IMR-90 (cell line): ENCODE data around the gene NCOR1. TPM values are rescaled to one million over a fixed set of nuclear protein-coding genes. Genes with fewer than 3 reads are reported as not detected.

Experiments
- ATAC-seq: fragments of 200-7000 bp; cut with Tn5 transposase; 2 replicates; pipeline ENCODE4 v1.9.1; 2020; ENCODE audit warnings: low read depth, mild to moderate bottlenecking, moderate library complexity
- BruUV-seq: library from RNA; stranded (reverse); fragments of 400-500 nt; replicated peaks from 2 replicates; lab custom pipeline; 2021; lab: Mats Ljungman, UMichigan
- CTCF ChIA-PET: fragments of 300-600 bp; formaldehyde crosslinking; extraction: SDS; loops from one replicate; lab custom pipeline; 2021; ENCODE audit warnings: antibody characterized with exemption; lab: Yijun Ruan, JAX
- POLR2A ChIA-PET: fragments of 300-600 bp; sonication (Branson Sonifier 250); formaldehyde crosslinking; loops from one replicate; lab custom pipeline; 2022; ENCODE audit warnings: antibody characterized with exemption; ENCODE audit not compliant: unreplicated experiment; lab: Charles Lee
- DNase-seq: peaks from one replicate; pipeline ENCODE4 v3.0.0; 2013
- H2AFZ ChIP-seq: replicated peaks from 2 replicates; pipeline ENCODE3; 2013; ENCODE audit warnings: low read length, mild to moderate bottlenecking; ENCODE audit not compliant: poor library complexity
- H2AK5ac ChIP-seq: 2 replicates; pipeline ENCODE4 v1.6.1; 2013; ENCODE audit warnings: low read depth, low read length, inconsistent platforms
- H2AK9ac ChIP-seq: replicated peaks from 2 replicates; pipeline ENCODE3; 2013; ENCODE audit warnings: mild to moderate bottlenecking, low read depth, low read length, moderate library complexity; ENCODE audit not compliant: poor library complexity
- H2BK120ac ChIP-seq: 2 replicates; pipeline ENCODE4 v1.6.1; 2013; ENCODE audit warnings: low read depth, low read length, inconsistent platforms
- H2BK15ac ChIP-seq: 3 replicates; pipeline ENCODE4 v1.6.1; 2013; ENCODE audit warnings: low read depth, low read length, inconsistent platforms
- H2BK20ac ChIP-seq: 2 replicates; pipeline ENCODE4 v1.6.1; 2013; ENCODE audit warnings: low read depth, mild to moderate bottlenecking, inconsistent platforms, low read length, moderate library complexity
- H2BK5ac ChIP-seq: 2 replicates; pipeline ENCODE4 v1.6.1; 2013; ENCODE audit warnings: mild to moderate bottlenecking, low read depth, low read length, inconsistent platforms; ENCODE audit not compliant: poor library complexity, severe bottlenecking
- H3K14ac ChIP-seq: replicated peaks from 2 replicates; pipeline ENCODE4 v1.6.1; 2013; ENCODE audit warnings: low read depth, low read length, inconsistent platforms
- H3K18ac ChIP-seq: 2 replicates; pipeline ENCODE4 v1.6.1; 2013; ENCODE audit warnings: low read depth, low read length, control low read depth
- H3K23ac ChIP-seq: 2 replicates; pipeline ENCODE4 v1.6.1; 2013; ENCODE audit warnings: low read depth, low read length, inconsistent platforms
- H3K27ac ChIP-seq: 2 replicates; pipeline ENCODE4 v1.5.1; 2013; ENCODE audit warnings: mild to moderate bottlenecking, control low read depth, low read length; ENCODE audit not compliant: insufficient read depth
- H3K27me3 ChIP-seq: 2 replicates; pipeline ENCODE4 v1.6.1; 2013; ENCODE audit warnings: low read length; ENCODE audit not compliant: control insufficient read depth, insufficient read depth
- H3K36me3 ChIP-seq: 2 replicates; pipeline ENCODE4 v1.6.1; 2013; ENCODE audit warnings: low read length, mixed read lengths; ENCODE audit not compliant: control insufficient read depth, insufficient read depth
- H3K4ac ChIP-seq: 2 replicates; pipeline ENCODE4 v1.6.1; 2013; ENCODE audit warnings: low read depth, low read length, inconsistent platforms
- H3K4me1 ChIP-seq: 2 replicates; pipeline ENCODE4 v1.6.1; 2013; ENCODE audit warnings: low read length, mixed read lengths; ENCODE audit not compliant: control insufficient read depth, insufficient read depth
- H3K4me2 ChIP-seq: 2 replicates; pipeline ENCODE4 v1.6.1; 2013; ENCODE audit warnings: low read depth, mild to moderate bottlenecking, control low read depth, low read length, moderate library complexity
- H3K4me3 ChIP-seq: 2 replicates; pipeline ENCODE4 v1.5.1; 2013; ENCODE audit warnings: low read depth, mild to moderate bottlenecking, control low read depth, low read length, moderate library complexity; ENCODE audit not compliant: insufficient read depth
- H3K56ac ChIP-seq: 2 replicates; pipeline ENCODE4 v1.6.1; 2013; ENCODE audit warnings: low read length, inconsistent platforms; ENCODE audit not compliant: insufficient read depth; ENCODE audit errors: extremely low read depth
- H3K79me1 ChIP-seq, 2 experiments: 2 replicates each; pipeline ENCODE4 v1.6.1; 2013; ENCODE audit warnings: low read length in 2 of 2, inconsistent platforms in 1 of 2, low read depth in 1 of 2
- H3K9ac ChIP-seq: 2 replicates; pipeline ENCODE4 v1.6.1; 2013; ENCODE audit warnings: low read depth, low read length, control low read depth
- H3K9me1 ChIP-seq: 2 replicates; pipeline ENCODE4 v1.6.1; 2013; ENCODE audit warnings: low read length, inconsistent platforms; ENCODE audit not compliant: insufficient read depth
- H3K9me3 ChIP-seq: 2 replicates; pipeline ENCODE4 v1.6.1; 2013; ENCODE audit warnings: low read length; ENCODE audit not compliant: control insufficient read depth, insufficient read depth
- H4K20me1 ChIP-seq: 2 replicates; pipeline ENCODE4 v1.6.1; 2013; ENCODE audit warnings: low read length, inconsistent platforms; ENCODE audit not compliant: insufficient read depth
- H4K5ac ChIP-seq: 2 replicates; pipeline ENCODE4 v1.6.1; 2013; ENCODE audit warnings: mild to moderate bottlenecking, low read depth, low read length, control low read depth
- H4K8ac ChIP-seq, 2 experiments: 2 replicates each; pipeline ENCODE4 v1.6.1; 2013; ENCODE audit warnings: low read depth in 2 of 2, low read length in 2 of 2, control low read depth in 1 of 2, inconsistent platforms in 1 of 2
- H4K91ac ChIP-seq: 2 replicates; pipeline ENCODE4 v1.6.1; 2013; ENCODE audit warnings: low read depth, low read length, inconsistent platforms; ENCODE audit not compliant: insufficient read depth
- dilution Hi-C: fragments of 300-500 bp; cut with HindIII; formaldehyde crosslinking; loops from one replicate; pipeline ENCODE4 v1.14.3; 2018; ENCODE audit warnings: low sequenced_read_pairs; ENCODE audit not compliant: unreplicated experiment
- in situ Hi-C: fragments of 300-500 bp; cut with MboI; formaldehyde crosslinking; loops from 3 replicates; pipeline ENCODE4 v1.14.3; 2019; ENCODE audit warnings: low sequenced_read_pairs, inconsistent platforms, mixed read lengths
- intact Hi-C: fragments of 100-400 bp; cut with micrococcal nuclease; formaldehyde crosslinking; loops from 2 replicates; pipeline ENCODE4 v1.10.0; 2022
- polyA plus RNA-seq, 3 experiments: library from polyadenylated mRNA; depleted of rRNA; stranded (reverse); fragments of >200 nt; gene quantifications; 2 replicates each; pipeline ENCODE4 v1.2.3, GENCODE V29; 2012; ENCODE audit warnings: low replicate concordance in 1 of 3
- total RNA-seq: library from RNA; depleted of rRNA; stranded (reverse); fragments of >200 nt; gene quantifications from 2 replicates; pipeline ENCODE4 v1.2.3, GENCODE V29; 2012
- TF ChIP-seq, protein P1 (sequence below): fragments of 150-350 bp; IDR thresholded peaks from 2 replicates; pipeline ENCODE4 v1.6.1; 2016; ENCODE audit warnings: low read depth, mild to moderate bottlenecking, low read length, moderate library complexity, borderline replicate concordance
- TF ChIP-seq, protein P2 (sequence below): conservative IDR thresholded peaks from 2 replicates; pipeline ENCODE4 v1.5.1; 2012; ENCODE audit warnings: mild to moderate bottlenecking, low read depth, low read length, improper control_type of control experiment

The NCOR1 gene
- total and polyA plus RNA-seq, 2 of the 4 experiments (the other 2 are of a cell fraction) = 54.5 to 80.3 TPM

DNA sequence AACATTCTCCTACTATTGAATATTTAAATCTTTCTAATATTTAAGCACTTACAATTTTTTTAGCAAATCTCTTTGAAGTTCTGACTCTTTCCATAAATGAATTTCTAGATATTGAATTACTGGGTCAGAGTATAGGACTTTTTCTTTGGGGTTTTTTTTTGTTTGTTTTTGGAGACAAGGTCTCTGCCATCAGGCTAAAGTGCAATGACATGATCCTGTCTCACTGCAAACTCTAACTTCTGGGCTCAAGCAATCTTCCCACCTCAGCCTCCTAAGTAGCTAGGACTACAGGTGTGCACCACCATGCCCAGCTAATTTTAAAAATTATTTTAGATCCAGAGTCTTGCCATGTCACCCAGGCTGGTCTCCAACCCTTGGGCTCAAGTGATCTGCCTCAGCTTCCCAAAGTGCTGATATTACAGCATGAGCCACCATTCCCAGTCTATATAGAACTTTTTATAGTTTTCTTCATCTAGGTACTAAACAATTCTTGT is 26.6 kb upstream of the NCOR1 start:
- BruUV-seq = no TSS peak
- no peak overlapping the region for H4K5ac ChIP-seq
- no peak overlapping the region for H3K4ac ChIP-seq
- DNase-seq = no peak
- H3K56ac ChIP-seq = no peak overlapping the region
- peaks cover 3% of the 10 kb centered on the region; the same call in 1 of the 2 replicates for H3K4me1 ChIP-seq
- H3K4me3 ChIP-seq = no peak overlapping the region
- peaks cover 11 to 28% of the 10 kb centered on the region in 2 experiments for H3K79me1 ChIP-seq
- no peak overlapping the region for H4K91ac ChIP-seq
- no peak overlapping the region for H2BK15ac ChIP-seq
- ChIA-PET POLR2A (no interaction called here), CTCF (no interaction called here)
- intact Hi-C loops = no loop called here
- H2BK20ac ChIP-seq = no peak overlapping the region
- H3K36me3 ChIP-seq = no peaks in the 10 kb centered on the region
- TF ChIP-seq, protein P1, sequence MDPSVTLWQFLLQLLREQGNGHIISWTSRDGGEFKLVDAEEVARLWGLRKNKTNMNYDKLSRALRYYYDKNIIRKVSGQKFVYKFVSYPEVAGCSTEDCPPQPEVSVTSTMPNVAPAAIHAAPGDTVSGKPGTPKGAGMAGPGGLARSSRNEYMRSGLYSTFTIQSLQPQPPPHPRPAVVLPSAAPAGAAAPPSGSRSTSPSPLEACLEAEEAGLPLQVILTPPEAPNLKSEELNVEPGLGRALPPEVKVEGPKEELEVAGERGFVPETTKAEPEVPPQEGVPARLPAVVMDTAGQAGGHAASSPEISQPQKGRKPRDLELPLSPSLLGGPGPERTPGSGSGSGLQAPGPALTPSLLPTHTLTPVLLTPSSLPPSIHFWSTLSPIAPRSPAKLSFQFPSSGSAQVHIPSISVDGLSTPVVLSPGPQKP = no peak
- TF ChIP-seq, protein P2, sequence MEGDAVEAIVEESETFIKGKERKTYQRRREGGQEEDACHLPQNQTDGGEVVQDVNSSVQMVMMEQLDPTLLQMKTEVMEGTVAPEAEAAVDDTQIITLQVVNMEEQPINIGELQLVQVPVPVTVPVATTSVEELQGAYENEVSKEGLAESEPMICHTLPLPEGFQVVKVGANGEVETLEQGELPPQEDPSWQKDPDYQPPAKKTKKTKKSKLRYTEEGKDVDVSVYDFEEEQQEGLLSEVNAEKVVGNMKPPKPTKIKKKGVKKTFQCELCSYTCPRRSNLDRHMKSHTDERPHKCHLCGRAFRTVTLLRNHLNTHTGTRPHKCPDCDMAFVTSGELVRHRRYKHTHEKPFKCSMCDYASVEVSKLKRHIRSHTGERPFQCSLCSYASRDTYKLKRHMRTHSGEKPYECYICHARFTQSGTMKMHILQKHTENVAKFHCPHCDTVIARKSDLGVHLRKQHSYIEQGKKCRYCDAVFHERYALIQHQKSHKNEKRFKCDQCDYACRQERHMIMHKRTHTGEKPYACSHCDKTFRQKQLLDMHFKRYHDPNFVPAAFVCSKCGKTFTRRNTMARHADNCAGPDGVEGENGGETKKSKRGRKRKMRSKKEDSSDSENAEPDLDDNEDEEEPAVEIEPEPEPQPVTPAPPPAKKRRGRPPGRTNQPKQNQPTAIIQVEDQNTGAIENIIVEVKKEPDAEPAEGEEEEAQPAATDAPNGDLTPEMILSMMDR = no peak
- H3K14ac ChIP-seq = no peak overlapping the region
- H4K20me1 ChIP-seq = no peaks in the 10 kb centered on the region
- dilution Hi-C loops = no loop called here
- no peak overlapping the region for H3K18ac ChIP-seq
- no peak overlapping the region for H2BK5ac ChIP-seq
- H2AK9ac ChIP-seq = no peak overlapping the region
- no peak overlapping the region for H4K8ac ChIP-seq
- no peak overlapping the region for H3K9ac ChIP-seq
- no peaks in the 10 kb centered on the region for H3K9me1 ChIP-seq
- H2AK5ac ChIP-seq = no peak overlapping the region
- no peak overlapping the region for H2AFZ ChIP-seq
- in situ Hi-C loops = no loop called here
- no peak overlapping the region for H2BK120ac ChIP-seq
- no peaks in the 10 kb centered on the region for H3K9me3 ChIP-seq
- ATAC-seq = no peak
- no peak overlapping the region for H3K27ac ChIP-seq
- no peak overlapping the region for H3K4me2 ChIP-seq
- H3K27me3 ChIP-seq = no peaks in the 10 kb centered on the region
- H3K23ac ChIP-seq = no peak overlapping the region
